PC-9 (cell line): Measurements from ENCODE around the gene GDF10.

Experiments used
- EZH2 ChIP-seq: fragments of 200-600 bp; sonication (generic); IDR thresholded peaks from 2 replicates; pipeline ENCODE4 v1.8.0; 2017; ENCODE audit warnings: antibody characterized with exemption, low read depth
- TF ChIP-seq, protein P1 (sequence below): fragments of 200-600 bp; sonication (generic); conservative IDR thresholded peaks from 2 replicates; pipeline ENCODE4 v1.6.1; 2017; ENCODE audit warnings: mixed run types, antibody characterized with exemption, mild to moderate bottlenecking, moderate library complexity

DNA sequence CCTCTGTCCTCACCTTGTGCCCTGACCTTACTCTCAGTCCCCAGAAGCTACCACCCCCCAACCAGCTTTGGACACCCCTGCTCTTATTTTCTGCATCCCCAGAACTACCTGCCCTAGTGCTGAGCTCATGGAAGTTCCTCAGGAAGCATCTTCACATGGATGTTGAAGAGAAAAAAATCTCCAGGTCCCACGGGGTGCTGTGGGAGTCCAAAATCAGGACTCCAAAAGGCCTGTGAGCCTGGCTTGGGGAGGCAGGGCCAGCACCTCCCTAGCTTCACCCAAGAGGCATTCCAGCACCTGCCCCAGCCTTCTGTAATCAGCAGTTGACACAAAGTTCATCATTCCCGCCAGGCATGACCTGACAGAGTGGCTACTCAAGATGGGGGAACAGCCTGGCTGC is 20.7 kb upstream of the GDF10 start:
- TF ChIP-seq, protein P1, sequence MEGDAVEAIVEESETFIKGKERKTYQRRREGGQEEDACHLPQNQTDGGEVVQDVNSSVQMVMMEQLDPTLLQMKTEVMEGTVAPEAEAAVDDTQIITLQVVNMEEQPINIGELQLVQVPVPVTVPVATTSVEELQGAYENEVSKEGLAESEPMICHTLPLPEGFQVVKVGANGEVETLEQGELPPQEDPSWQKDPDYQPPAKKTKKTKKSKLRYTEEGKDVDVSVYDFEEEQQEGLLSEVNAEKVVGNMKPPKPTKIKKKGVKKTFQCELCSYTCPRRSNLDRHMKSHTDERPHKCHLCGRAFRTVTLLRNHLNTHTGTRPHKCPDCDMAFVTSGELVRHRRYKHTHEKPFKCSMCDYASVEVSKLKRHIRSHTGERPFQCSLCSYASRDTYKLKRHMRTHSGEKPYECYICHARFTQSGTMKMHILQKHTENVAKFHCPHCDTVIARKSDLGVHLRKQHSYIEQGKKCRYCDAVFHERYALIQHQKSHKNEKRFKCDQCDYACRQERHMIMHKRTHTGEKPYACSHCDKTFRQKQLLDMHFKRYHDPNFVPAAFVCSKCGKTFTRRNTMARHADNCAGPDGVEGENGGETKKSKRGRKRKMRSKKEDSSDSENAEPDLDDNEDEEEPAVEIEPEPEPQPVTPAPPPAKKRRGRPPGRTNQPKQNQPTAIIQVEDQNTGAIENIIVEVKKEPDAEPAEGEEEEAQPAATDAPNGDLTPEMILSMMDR = no peak
- no peak for TF ChIP-seq EZH2
